Lung (tissue), 12 donors: ENCODE measurements around the gene SLC25A30. TPM values are rescaled to one million over a fixed set of nuclear protein-coding genes. Genes with fewer than 3 reads are reported as not detected.

Source experiments
- ATAC-seq: fragments of 200-7000 bp; cut with Tn5 transposase; one replicate; pipeline ENCODE4 v1.9.1; 2020; ENCODE audit warnings: moderate number of reproducible peaks; ENCODE audit not compliant: insufficient read depth, low FRiP score
- DNase-seq, 3 donors: peaks; one replicate each; pipeline ENCODE4 v3.0.0-alpha.2; 2013 to 2017
- H3K27ac ChIP-seq, 2 donors: one replicate each; pipeline ENCODE4 v1.5.1; 2013; ENCODE audit warnings: mild to moderate bottlenecking in 2 of 2, moderate library complexity in 2 of 2, control low read depth in 1 of 2, inconsistent platforms in 1 of 2, low read depth in 1 of 2, low read length in 1 of 2
- H3K27me3 ChIP-seq, 3 donors: one replicate each; pipeline ENCODE4 v1.5.1; 2013; ENCODE audit warnings: low read length in 2 of 3; ENCODE audit not compliant: control insufficient read depth in 3 of 3, insufficient read depth in 3 of 3
- H3K36me3 ChIP-seq, 4 donors: one replicate each; pipeline ENCODE4 v1.5.1; 2013; ENCODE audit warnings: low read length in 4 of 4, mild to moderate bottlenecking in 1 of 4, moderate library complexity in 1 of 4; ENCODE audit not compliant: control insufficient read depth in 4 of 4, insufficient read depth in 4 of 4
- H3K4me1 ChIP-seq, 5 donors: one replicate each; pipeline ENCODE4 v1.5.1; 2013; ENCODE audit warnings: low read length in 5 of 5, mild to moderate bottlenecking in 2 of 5, moderate library complexity in 1 of 5; ENCODE audit not compliant: control insufficient read depth in 5 of 5, insufficient read depth in 5 of 5
- H3K4me3 ChIP-seq: one replicate; pipeline ENCODE4 v1.5.1; 2013; ENCODE audit warnings: mild to moderate bottlenecking, control low read depth, moderate library complexity
- H3K9ac ChIP-seq, 2 donors: one replicate each; pipeline ENCODE4 v1.5.1; 2013; ENCODE audit warnings: low read length in 2 of 2, control low read depth in 1 of 2; ENCODE audit not compliant: insufficient read depth in 1 of 2
- H3K9me3 ChIP-seq, 4 donors: one replicate each; pipeline ENCODE4 v1.5.1; 2013; ENCODE audit warnings: low read length in 3 of 4, mild to moderate bottlenecking in 1 of 4, moderate library complexity in 1 of 4; ENCODE audit not compliant: control insufficient read depth in 4 of 4, insufficient read depth in 3 of 4
- CTCF ChIP-seq: IDR thresholded peaks from 2 replicates; pipeline ENCODE4 v1.5.1; 2012; ENCODE audit warnings: mild to moderate bottlenecking; ENCODE audit errors: control extremely low read depth, extremely low read depth
- WGBS, 2 donors: extraction: QIAGEN DNeasy Blood & Tissue Kit; methylation state at CpG; one replicate each; pipeline ENCODE4 v1.1.7; 2013; 5-methylcytosine and 5-hydroxymethylcytosine counted together
- polyA plus RNA-seq, 2 donors: library from polyadenylated mRNA; stranded (reverse); fragments of 200-250 nt; gene quantifications; one replicate each; pipeline ENCODE4 v1.2.1, GENCODE V29; 2013
- total RNA-seq, 2 donors: library from RNA; depleted of rRNA in 1 of 2; stranded (reverse); fragments of >200 nt in 1 of 2; gene quantifications; one replicate each; pipeline ENCODE4 v1.2.1, GENCODE V29; 2014 to 2021
- donor health status: control.
- donor health status: control.
- donor health status: Bipolar disorder and iron deficiency.
- donor health status: healthy.
- donor health status: DM: yes; HTN: yes; CAD: no.

SLC25A30 gene
- total and polyA plus RNA-seq, 4 donors: 7.3 to 24.3 (median 10.2) TPM

- ATAC-seq (no peak), DNase-seq (no peak)
- Histone ChIP-seq H3K9ac (peak overlapping the region in 1 of 2 donors; percentile 57), H3K27ac (peak overlapping the region; percentile 76 to 84), H3K27me3 (no peaks in the 10 kb centered on the region), H3K4me1 (peaks cover 5 to 26% (median 11%) of the 10 kb centered on the region in 5 donors), H3K36me3 (peaks cover 0 to 4% (median 0%) of the 10 kb centered on the region in 4 donors), H3K4me3 (no peak overlapping the region), H3K9me3 (no peaks in the 10 kb centered on the region)
- 71 to 74% methylated on average over 1 of the region's 1 CpG for WGBS, 2 donors
- TF ChIP-seq CTCF: no peak
Observed at GRCh38 chr13:45415112-45415511, 3.1 kb downstream of the SLC25A30 start.

GRCh38 chr13:45413826-45414307 lies 4.3 kb downstream of the SLC25A30 start:
- Histone ChIP-seq H3K27ac (peak overlapping the region; percentile 76 to 84), H3K9ac (no peak overlapping the region), H3K9me3 (no peaks in the 10 kb centered on the region), H3K27me3 (no peaks in the 10 kb centered on the region), H3K4me3 (no peak overlapping the region), H3K36me3 (peaks cover 0 to 8% (median 1%) of the 10 kb centered on the region in 4 donors), H3K4me1 (peaks cover 5 to 26% (median 11%) of the 10 kb centered on the region in 5 donors)
- 71 to 76% methylated on average over 4 of the region's 4 CpGs for WGBS, 2 donors
- no peak for TF ChIP-seq CTCF
- no peak for DNase-seq
- ATAC-seq: no peak

- TF ChIP-seq CTCF: no peak
- peaks cover 5 to 25% (median 11%) of the 10 kb centered on the region in 5 donors for H3K4me1 ChIP-seq
- no peak overlapping the region for H3K9ac ChIP-seq
- WGBS, 2 donors: 43 to 75% methylated on average over 4 of the region's 4 CpGs
- no peaks in the 10 kb centered on the region for H3K9me3 ChIP-seq
- ATAC-seq: no peak
- H3K4me3 ChIP-seq: no peak overlapping the region
- H3K36me3 ChIP-seq: peaks cover 3 to 10% (median 7%) of the 10 kb centered on the region in 4 donors
- no peak for DNase-seq
- H3K27me3 ChIP-seq: no peaks in the 10 kb centered on the region
- peak overlapping the region in 1 of 2 donors; percentile 54 for H3K27ac ChIP-seq
Observed at GRCh38 chr13:45412274-45413049, 5.7 kb downstream of the SLC25A30 start.
